Measurements from ENCODE around the gene TEX2.

Gene TEX2

GRCh38 chr17:64177311-64178010 is 85.6 kb downstream of the TEX2 start:
- TF ChIP-seq CTCF (IDR thresholded peaks at IDR 0.05; ENCODE audit: borderline replicate concordance, control extremely low read depth, extremely low read depth, insufficient read depth, missing control alignments): no peak
- in situ Hi-C loops (cut with MboI; ENCODE audit: low sequenced_read_pairs, unreplicated experiment): no loop called here
- DNase-seq (ENCODE audit: low spot score): no peak

GRCh38 chr17:64176556-64176955 is 86.5 kb downstream of the TEX2 start:
- TF ChIP-seq CTCF (IDR thresholded peaks at IDR 0.05; ENCODE audit: borderline replicate concordance, control extremely low read depth, extremely low read depth, insufficient read depth, missing control alignments): no peak
- in situ Hi-C loops (cut with MboI; ENCODE audit: low sequenced_read_pairs, unreplicated experiment): no loop called here

GRCh38 chr17:64174686-64175456 is 88.2 kb downstream of the TEX2 start:
- TF ChIP-seq CTCF (IDR thresholded peaks at IDR 0.05; ENCODE audit: borderline replicate concordance, control extremely low read depth, extremely low read depth, insufficient read depth, missing control alignments): no peak
- in situ Hi-C loops (cut with MboI; ENCODE audit: low sequenced_read_pairs, unreplicated experiment): no loop called here

More at GRCh38 chr17:64176556-64176955, 86.5 kb downstream of the TEX2 start:
- no peak for DNase-seq (ENCODE audit: low spot score)

GRCh38 chr17:64173646-64174045 is 89.4 kb downstream of the TEX2 start:
- no peak for TF ChIP-seq CTCF (IDR thresholded peaks at IDR 0.05; ENCODE audit: borderline replicate concordance, control extremely low read depth, extremely low read depth, insufficient read depth, missing control alignments)
- no peak for DNase-seq (ENCODE audit: low spot score)
- in situ Hi-C loops (cut with MboI; ENCODE audit: low sequenced_read_pairs, unreplicated experiment): no loop called here

More at GRCh38 chr17:64174686-64175456, 88.2 kb downstream of the TEX2 start:
- no peak for DNase-seq (ENCODE audit: low spot score)

GRCh38 chr17:64172510-64172909 is 90.5 kb downstream of the TEX2 start:
- no peak for DNase-seq (ENCODE audit: low spot score)
- in situ Hi-C loops (cut with MboI; ENCODE audit: low sequenced_read_pairs, unreplicated experiment): no loop called here

GRCh38 chr17:64171041-64171440 is 92.0 kb downstream of the TEX2 start:
- TF ChIP-seq CTCF (IDR thresholded peaks at IDR 0.05; ENCODE audit: borderline replicate concordance, control extremely low read depth, extremely low read depth, insufficient read depth, missing control alignments): no peak
- in situ Hi-C loops (cut with MboI; ENCODE audit: low sequenced_read_pairs, unreplicated experiment): no loop called here
- no peak for DNase-seq (ENCODE audit: low spot score)

More at GRCh38 chr17:64172510-64172909, 90.5 kb downstream of the TEX2 start:
- no peak for TF ChIP-seq CTCF (IDR thresholded peaks at IDR 0.05; ENCODE audit: borderline replicate concordance, control extremely low read depth, extremely low read depth, insufficient read depth, missing control alignments)

All from GM13976 (cell line).